HEK293T (cell line): ENCODE measurements around the gene KCNK15.

Experiments used
- ARNT ChIP-seq: fragments of 450-650 bp; IDR thresholded peaks from 2 replicates; pipeline ENCODE4 v1.6.1; 2017; ENCODE audit warnings: mild to moderate bottlenecking
- HDGF ChIP-seq: fragments of 450-650 bp; IDR thresholded peaks from 2 replicates; pipeline ENCODE4 v1.6.1; 2017; ENCODE audit warnings: antibody characterized with exemption, borderline replicate concordance
- SP1 ChIP-seq: fragments of 450-650 bp; IDR thresholded peaks from 2 replicates; pipeline ENCODE4 v1.6.1; 2017
- SUZ12 ChIP-seq: fragments of 450-650 bp; IDR thresholded peaks from 2 replicates; pipeline ENCODE4 v1.6.1; 2016; ENCODE audit warnings: mild to moderate bottlenecking

GRCh38 chr20:44745598-44746366 lies at the start of gene KCNK15:
- TF ChIP-seq HDGF = no peak
- TF ChIP-seq SP1 = no peak
- no peak for TF ChIP-seq SUZ12
- TF ChIP-seq ARNT = no peak
